ENCODE results near the gene GAB1. TPM values are rescaled to one million over a fixed set of nuclear protein-coding genes. Genes with fewer than 3 reads are reported as not detected.

GAB1 gene
- total RNA-seq, 5 donors from 2014 or later (not counting 1 experiment from before 2014, with no cell fraction given): 0.20 to 1.7 (median 0.96) TPM

GRCh38 chr4:143380629-143381028 is 44.0 kb downstream of the GAB1 start:
- CTCF ChIA-PET: no interaction called here

GRCh38 chr4:143381189-143382118 is 44.8 kb downstream of the GAB1 start:
- WGBS (ENCODE audit: insufficient coverage): 86% methylated on average over 1 of the region's 8 CpGs
- Histone ChIP-seq H3K27me3 (replicated peaks in 1 of 2; ENCODE audit: control insufficient read depth in 2 of 2, extremely low read depth in 1 of 2, insufficient read depth in 2 of 2, low read length in 1 of 2) (peaks cover 0 to 2% of the 10 kb centered on the region in 2 experiments), H3K36me3 (ENCODE audit: control insufficient read depth in 2 of 2, extremely low read depth in 1 of 2, insufficient read depth in 1 of 2, low read length in 1 of 2) (no peaks in the 10 kb centered on the region), H3K4me3 (ENCODE audit: control insufficient read depth in 1 of 2, extremely low read depth in 1 of 2, low read length in 1 of 2) (no peak overlapping the region), H3K9me3 (no peaks in the 10 kb centered on the region), H3K4me1 (ENCODE audit: control insufficient read depth in 1 of 2, extremely low read depth in 1 of 2, insufficient read depth in 2 of 2, low read length in 2 of 2) (no peaks in the 10 kb centered on the region), H3K27ac (ENCODE audit: low read length) (no peak overlapping the region)
- no peak overlapping the region for H3K4me3 Mint-ChIP-seq
- H3K36me3 Mint-ChIP-seq: no peaks in the 10 kb centered on the region
- H3K27me3 Mint-ChIP-seq: no peaks in the 10 kb centered on the region
- ATAC-seq (replicated peaks in 1 of 4): no peak
- ChIA-PET POLR2A (no interaction called here), CTCF (no interaction called here)
- DNase-seq: no peak
- H3K27ac Mint-ChIP-seq: no peak overlapping the region
- no peaks in the 10 kb centered on the region for H3K9me3 Mint-ChIP-seq
- H3K4me1 Mint-ChIP-seq: peaks cover 0 to 3% (median 0%) of the 10 kb centered on the region in 3 donors

More at GRCh38 chr4:143380629-143381028, 44.0 kb downstream of the GAB1 start:
- Histone ChIP-seq H3K4me3 (ENCODE audit: control insufficient read depth in 1 of 2, extremely low read depth in 1 of 2, low read length in 1 of 2) (no peak overlapping the region), H3K9me3 (no peaks in the 10 kb centered on the region), H3K27ac (ENCODE audit: low read length) (no peak overlapping the region), H3K36me3 (ENCODE audit: control insufficient read depth in 2 of 2, extremely low read depth in 1 of 2, insufficient read depth in 1 of 2, low read length in 1 of 2) (no peaks in the 10 kb centered on the region), H3K4me1 (ENCODE audit: control insufficient read depth in 1 of 2, extremely low read depth in 1 of 2, insufficient read depth in 2 of 2, low read length in 2 of 2) (no peaks in the 10 kb centered on the region), H3K27me3 (replicated peaks in 1 of 2; ENCODE audit: control insufficient read depth in 2 of 2, extremely low read depth in 1 of 2, insufficient read depth in 2 of 2, low read length in 1 of 2) (no peaks in the 10 kb centered on the region)
- no peaks in the 10 kb centered on the region for H3K9me3 Mint-ChIP-seq
- 100% methylated on average over 1 of the region's 3 CpGs for WGBS (ENCODE audit: insufficient coverage)
- POLR2A ChIA-PET: no interaction called here
- ATAC-seq (replicated peaks in 1 of 4) (no peak), DNase-seq (no peak)
- peaks cover 0 to 6% (median 0%) of the 10 kb centered on the region in 3 donors for H3K4me1 Mint-ChIP-seq
- H3K36me3 Mint-ChIP-seq: no peaks in the 10 kb centered on the region
- no peaks in the 10 kb centered on the region for H3K27me3 Mint-ChIP-seq
- H3K4me3 Mint-ChIP-seq: no peak overlapping the region
- no peak overlapping the region for H3K27ac Mint-ChIP-seq

- H3K9me3 Mint-ChIP-seq: no peaks in the 10 kb centered on the region
These were observed 45.9 kb downstream of the GAB1 start for GRCh38 chr4:143382596-143382995.

GRCh38 chr4:143383005-143383574 is 46.4 kb downstream of the GAB1 start:
- POLR2A ChIA-PET: no interaction called here

More at GRCh38 chr4:143382596-143382995, 45.9 kb downstream of the GAB1 start:
- Mint-ChIP-seq H3K27ac (no peak overlapping the region), H3K4me1 (peaks cover 0 to 3% (median 0%) of the 10 kb centered on the region in 3 donors), H3K36me3 (no peaks in the 10 kb centered on the region), H3K4me3 (no peak overlapping the region), H3K27me3 (peaks cover 2 to 5% of the 10 kb centered on the region in 2 donors)
- peaks cover 0 to 8% of the 10 kb centered on the region in 2 experiments for H3K27me3 ChIP-seq (replicated peaks in 1 of 2; ENCODE audit: control insufficient read depth in 2 of 2, extremely low read depth in 1 of 2, insufficient read depth in 2 of 2, low read length in 1 of 2)
- 58% methylated on average over 3 of the region's 4 CpGs for WGBS (ENCODE audit: insufficient coverage)
- no peak for ATAC-seq (replicated peaks in 1 of 4)
- H3K9me3 ChIP-seq: no peaks in the 10 kb centered on the region
- no peak for DNase-seq
- ChIA-PET CTCF (no interaction called here), POLR2A (no interaction called here)
- H3K4me3 ChIP-seq (ENCODE audit: control insufficient read depth in 1 of 2, extremely low read depth in 1 of 2, low read length in 1 of 2): no peak overlapping the region
- H3K4me1 ChIP-seq (ENCODE audit: control insufficient read depth in 1 of 2, extremely low read depth in 1 of 2, insufficient read depth in 2 of 2, low read length in 2 of 2): no peaks in the 10 kb centered on the region
- no peak overlapping the region for H3K27ac ChIP-seq (ENCODE audit: low read length)
- no peaks in the 10 kb centered on the region for H3K36me3 ChIP-seq (ENCODE audit: control insufficient read depth in 2 of 2, extremely low read depth in 1 of 2, insufficient read depth in 1 of 2, low read length in 1 of 2)

GRCh38 chr4:143384381-143384994 is 47.8 kb downstream of the GAB1 start:
- peaks cover 0 to 8% of the 10 kb centered on the region in 2 experiments for H3K27me3 ChIP-seq (replicated peaks in 1 of 2; ENCODE audit: control insufficient read depth in 2 of 2, extremely low read depth in 1 of 2, insufficient read depth in 2 of 2, low read length in 1 of 2)
- 66% methylated on average over 3 of the region's 4 CpGs for WGBS (ENCODE audit: insufficient coverage)
- no peak for ATAC-seq (replicated peaks in 1 of 4)
- CTCF ChIA-PET: interaction anchor here in 1 of 2 donors (1.4 kb wide), 1 partner anchor 13 kb away, joined by 4 read pairs; no protein-coding TSS in a partner anchor
- Mint-ChIP-seq H3K9me3 (no peaks in the 10 kb centered on the region), H3K36me3 (no peaks in the 10 kb centered on the region), H3K4me1 (peaks cover 0 to 3% (median 0%) of the 10 kb centered on the region in 3 donors), H3K27me3 (peaks cover 8 to 9% of the 10 kb centered on the region in 2 donors), H3K4me3 (no peak overlapping the region), H3K27ac (no peak overlapping the region)
- H3K36me3 ChIP-seq (ENCODE audit: control insufficient read depth in 2 of 2, extremely low read depth in 1 of 2, insufficient read depth in 1 of 2, low read length in 1 of 2): no peaks in the 10 kb centered on the region
- no peak for DNase-seq
- no peaks in the 10 kb centered on the region for H3K4me1 ChIP-seq (ENCODE audit: control insufficient read depth in 1 of 2, extremely low read depth in 1 of 2, insufficient read depth in 2 of 2, low read length in 2 of 2)
- H3K4me3 ChIP-seq (ENCODE audit: control insufficient read depth in 1 of 2, extremely low read depth in 1 of 2, low read length in 1 of 2): no peak overlapping the region
- POLR2A ChIA-PET: no interaction called here
- no peak overlapping the region for H3K27ac ChIP-seq (ENCODE audit: low read length)
- H3K9me3 ChIP-seq: no peaks in the 10 kb centered on the region

More at GRCh38 chr4:143383005-143383574, 46.4 kb downstream of the GAB1 start:
- Mint-ChIP-seq H3K4me1 (peaks cover 0 to 3% (median 0%) of the 10 kb centered on the region in 3 donors), H3K27me3 (peaks cover 7 to 8% of the 10 kb centered on the region in 2 donors), H3K36me3 (no peaks in the 10 kb centered on the region), H3K4me3 (no peak overlapping the region), H3K27ac (no peak overlapping the region), H3K9me3 (no peaks in the 10 kb centered on the region)
- Histone ChIP-seq H3K4me1 (ENCODE audit: control insufficient read depth in 1 of 2, extremely low read depth in 1 of 2, insufficient read depth in 2 of 2, low read length in 2 of 2) (no peaks in the 10 kb centered on the region), H3K9me3 (no peaks in the 10 kb centered on the region), H3K4me3 (ENCODE audit: control insufficient read depth in 1 of 2, extremely low read depth in 1 of 2, low read length in 1 of 2) (no peak overlapping the region), H3K27ac (ENCODE audit: low read length) (no peak overlapping the region), H3K27me3 (replicated peaks in 1 of 2; ENCODE audit: control insufficient read depth in 2 of 2, extremely low read depth in 1 of 2, insufficient read depth in 2 of 2, low read length in 1 of 2) (peaks cover 0 to 8% of the 10 kb centered on the region in 2 experiments), H3K36me3 (ENCODE audit: control insufficient read depth in 2 of 2, extremely low read depth in 1 of 2, insufficient read depth in 1 of 2, low read length in 1 of 2) (no peaks in the 10 kb centered on the region)
- no peak for DNase-seq
- CTCF ChIA-PET: interaction anchor here in 1 of 2 donors (0.6 to 1.4 kb wide), 2 partner anchors 14 to 167 kb away, joined by 4 read pairs; no protein-coding TSS in a partner anchor
- ATAC-seq (replicated peaks in 1 of 4): no peak

GRCh38 chr4:143386812-143387211 is 50.1 kb downstream of the GAB1 start:
- H3K4me3 ChIP-seq (ENCODE audit: control insufficient read depth in 1 of 2, extremely low read depth in 1 of 2, low read length in 1 of 2): no peak overlapping the region
- H3K9me3 ChIP-seq: no peaks in the 10 kb centered on the region
- CTCF ChIA-PET: no interaction called here
- DNase-seq: no peak
- peaks cover 0 to 8% of the 10 kb centered on the region in 2 experiments for H3K27me3 ChIP-seq (replicated peaks in 1 of 2; ENCODE audit: control insufficient read depth in 2 of 2, extremely low read depth in 1 of 2, insufficient read depth in 2 of 2, low read length in 1 of 2)
- no peak overlapping the region for H3K4me3 Mint-ChIP-seq
- H3K4me1 ChIP-seq (ENCODE audit: control insufficient read depth in 1 of 2, extremely low read depth in 1 of 2, insufficient read depth in 2 of 2, low read length in 2 of 2): no peaks in the 10 kb centered on the region
- H3K9me3 Mint-ChIP-seq: no peaks in the 10 kb centered on the region
- H3K27ac Mint-ChIP-seq: no peak overlapping the region
- H3K27me3 Mint-ChIP-seq: peaks cover 8 to 10% of the 10 kb centered on the region in 2 donors
- WGBS (ENCODE audit: insufficient coverage): no CpG with 5 or more reads among the region's 1 CpG
- H3K36me3 ChIP-seq (ENCODE audit: control insufficient read depth in 2 of 2, extremely low read depth in 1 of 2, insufficient read depth in 1 of 2, low read length in 1 of 2): no peaks in the 10 kb centered on the region
- no peak overlapping the region for H3K27ac ChIP-seq (ENCODE audit: low read length)
- H3K4me1 Mint-ChIP-seq: peaks cover 0 to 3% (median 0%) of the 10 kb centered on the region in 3 donors
- POLR2A ChIA-PET: no interaction called here
- no peaks in the 10 kb centered on the region for H3K36me3 Mint-ChIP-seq
- no peak for ATAC-seq (replicated peaks in 1 of 4)
